NB4 (cell line): ENCODE results near the gene GAS7.

Experiments used
- DNase-seq: peaks from one replicate; pipeline ENCODE4 v3.0.0; 2010; ENCODE audit warnings: low read depth
- H3K4me3 ChIP-seq: one replicate; pipeline ENCODE4 v1.5.1; 2011; ENCODE audit warnings: mild to moderate bottlenecking, low read depth, low read length, moderate library complexity
- MYC ChIP-seq: IDR thresholded peaks from 2 replicates; pipeline ENCODE4 v1.6.1; 2011; ENCODE audit warnings: low read depth, low read length
- POLR2A ChIP-seq: IDR thresholded peaks from 2 replicates; pipeline ENCODE4 v1.6.1; 2011; ENCODE audit warnings: mild to moderate bottlenecking; ENCODE audit not compliant: insufficient read length; ENCODE audit errors: extremely low read depth
- TF ChIP-seq, protein P1 (sequence below): IDR thresholded peaks from one replicate; pipeline ENCODE4 v1.5.1; 2012; ENCODE audit warnings: low read depth, low read length
- TF ChIP-seq, protein P2 (sequence below): IDR thresholded peaks from 2 replicates; pipeline ENCODE4 v1.6.1; 2011; ENCODE audit warnings: low read depth, low read length

GAS7 gene

DNA sequence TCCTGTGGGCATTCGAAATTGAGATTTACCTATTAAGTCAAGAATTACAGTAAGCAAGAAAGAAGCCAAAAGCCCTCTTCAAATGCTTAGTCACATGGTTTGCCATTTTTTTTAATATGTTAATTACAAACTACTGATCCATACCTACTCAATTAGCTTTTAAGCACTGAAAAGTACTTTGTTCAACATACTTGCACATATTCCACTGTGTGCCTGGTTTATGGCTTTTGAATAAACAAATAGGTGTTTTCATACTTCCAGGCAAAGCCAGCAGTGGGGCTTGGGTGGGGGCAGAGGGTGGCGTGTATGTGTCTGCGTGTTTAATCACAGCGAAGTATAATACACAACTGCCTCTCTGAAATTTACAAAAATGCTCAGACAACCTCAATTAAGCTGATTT is 51.4 kb downstream of the GAS7 start:
- H3K4me3 ChIP-seq, result no peak overlapping the region
- no peak for TF ChIP-seq POLR2A
- TF ChIP-seq, protein P1, sequence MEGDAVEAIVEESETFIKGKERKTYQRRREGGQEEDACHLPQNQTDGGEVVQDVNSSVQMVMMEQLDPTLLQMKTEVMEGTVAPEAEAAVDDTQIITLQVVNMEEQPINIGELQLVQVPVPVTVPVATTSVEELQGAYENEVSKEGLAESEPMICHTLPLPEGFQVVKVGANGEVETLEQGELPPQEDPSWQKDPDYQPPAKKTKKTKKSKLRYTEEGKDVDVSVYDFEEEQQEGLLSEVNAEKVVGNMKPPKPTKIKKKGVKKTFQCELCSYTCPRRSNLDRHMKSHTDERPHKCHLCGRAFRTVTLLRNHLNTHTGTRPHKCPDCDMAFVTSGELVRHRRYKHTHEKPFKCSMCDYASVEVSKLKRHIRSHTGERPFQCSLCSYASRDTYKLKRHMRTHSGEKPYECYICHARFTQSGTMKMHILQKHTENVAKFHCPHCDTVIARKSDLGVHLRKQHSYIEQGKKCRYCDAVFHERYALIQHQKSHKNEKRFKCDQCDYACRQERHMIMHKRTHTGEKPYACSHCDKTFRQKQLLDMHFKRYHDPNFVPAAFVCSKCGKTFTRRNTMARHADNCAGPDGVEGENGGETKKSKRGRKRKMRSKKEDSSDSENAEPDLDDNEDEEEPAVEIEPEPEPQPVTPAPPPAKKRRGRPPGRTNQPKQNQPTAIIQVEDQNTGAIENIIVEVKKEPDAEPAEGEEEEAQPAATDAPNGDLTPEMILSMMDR, result no peak
- TF ChIP-seq, protein P2, sequence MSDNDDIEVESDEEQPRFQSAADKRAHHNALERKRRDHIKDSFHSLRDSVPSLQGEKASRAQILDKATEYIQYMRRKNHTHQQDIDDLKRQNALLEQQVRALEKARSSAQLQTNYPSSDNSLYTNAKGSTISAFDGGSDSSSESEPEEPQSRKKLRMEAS, result no peak
- TF ChIP-seq MYC, result no peak
- no peak for DNase-seq

DNA sequence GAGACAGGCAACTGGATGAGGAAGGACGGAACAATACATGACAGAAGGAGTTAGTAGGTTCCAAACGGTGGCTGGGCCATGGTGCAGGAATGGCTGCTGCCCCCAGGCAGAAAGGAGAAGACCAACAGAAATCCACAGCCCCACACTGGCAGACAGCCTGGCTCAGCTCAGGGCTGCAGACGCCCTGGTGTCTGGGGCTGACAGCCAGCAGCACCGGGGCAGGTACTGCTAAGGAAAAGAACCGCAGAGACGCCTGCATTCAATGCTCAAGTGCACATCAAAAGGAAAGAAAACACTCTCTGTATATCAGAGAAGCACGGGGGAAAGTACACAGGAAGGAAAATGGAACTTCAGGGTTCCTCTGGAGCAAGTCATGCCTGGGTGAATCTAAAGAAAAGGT is 53.4 kb downstream of the GAS7 start:
- no peak overlapping the region for H3K4me3 ChIP-seq
- DNase-seq, result no peak
- TF ChIP-seq MYC (no peak), POLR2A (no peak)
- TF ChIP-seq, protein P1, result no peak
- TF ChIP-seq, protein P2, result no peak

DNA sequence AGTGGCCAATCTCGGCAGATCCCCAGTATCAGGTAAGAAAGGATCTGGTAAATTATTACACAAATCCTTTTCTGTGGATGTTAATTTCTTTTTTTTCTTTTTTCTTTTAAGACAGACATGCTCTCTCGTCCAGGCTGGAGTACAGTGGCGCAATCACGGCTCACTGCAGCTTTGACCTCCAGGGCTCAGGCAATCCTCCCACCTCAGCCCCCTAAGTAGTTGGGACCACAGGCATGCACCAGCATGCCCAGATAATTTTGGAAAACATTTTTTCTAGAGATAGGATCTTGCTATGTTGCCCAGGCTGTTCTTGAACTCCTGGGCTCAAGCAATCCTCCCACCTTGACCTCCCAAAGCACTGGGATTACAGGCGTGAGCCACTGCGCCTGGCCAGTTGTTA is 54.0 kb downstream of the GAS7 start:
- DNase-seq, result peak; percentile 49
- TF ChIP-seq MYC (no peak), POLR2A (no peak)
- TF ChIP-seq, protein P1, result no peak
- TF ChIP-seq, protein P2, result no peak
- no peak overlapping the region for H3K4me3 ChIP-seq

DNA sequence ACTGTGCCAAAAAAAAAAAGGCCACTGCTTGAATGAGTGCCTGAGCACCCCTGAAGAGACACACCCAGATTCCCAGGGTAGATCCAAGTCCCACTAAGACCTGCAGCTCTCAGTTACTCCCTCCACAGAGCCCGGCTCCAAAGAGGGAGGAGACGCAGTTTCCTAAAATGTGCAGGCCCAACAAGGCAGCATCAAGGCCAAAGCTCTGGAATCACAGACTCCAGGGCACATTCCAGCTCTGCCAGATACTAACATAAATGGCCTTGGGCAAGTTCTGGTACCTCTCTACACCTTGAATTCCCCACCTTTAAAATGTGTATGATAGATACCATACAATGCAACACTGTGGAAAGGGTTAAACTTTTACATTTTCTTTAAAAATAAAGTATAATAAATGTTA is 57.0 kb downstream of the GAS7 start:
- DNase-seq, result no peak
- H3K4me3 ChIP-seq, result no peak overlapping the region

DNA sequence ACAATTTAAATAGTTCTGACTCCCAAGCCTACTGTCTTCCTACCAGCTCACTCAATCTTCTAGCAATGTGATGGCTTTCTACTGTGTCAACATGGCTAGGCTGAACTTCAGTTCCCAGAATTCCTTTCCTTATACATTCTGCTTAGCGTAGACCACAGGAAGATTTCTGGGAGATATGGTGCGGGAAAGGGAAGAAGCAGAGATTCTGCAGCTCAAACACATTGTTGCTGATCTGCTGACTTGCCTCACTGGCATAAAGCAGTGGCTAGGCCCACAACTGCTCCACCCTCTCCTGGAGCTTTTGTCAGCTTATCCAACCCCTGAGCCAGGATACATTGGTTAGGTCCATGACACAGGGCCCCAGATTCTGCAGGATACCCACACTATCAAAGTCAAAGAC is 58.8 kb downstream of the GAS7 start:
- TF ChIP-seq MYC, result no peak
- TF ChIP-seq, protein P2, result no peak
- DNase-seq, result no peak
- no peak overlapping the region for H3K4me3 ChIP-seq

More for the DNA sequence above, 57.0 kb downstream of the GAS7 start:
- TF ChIP-seq, protein P2, result no peak
- TF ChIP-seq MYC (no peak), POLR2A (no peak)
- TF ChIP-seq, protein P1, result no peak

DNA sequence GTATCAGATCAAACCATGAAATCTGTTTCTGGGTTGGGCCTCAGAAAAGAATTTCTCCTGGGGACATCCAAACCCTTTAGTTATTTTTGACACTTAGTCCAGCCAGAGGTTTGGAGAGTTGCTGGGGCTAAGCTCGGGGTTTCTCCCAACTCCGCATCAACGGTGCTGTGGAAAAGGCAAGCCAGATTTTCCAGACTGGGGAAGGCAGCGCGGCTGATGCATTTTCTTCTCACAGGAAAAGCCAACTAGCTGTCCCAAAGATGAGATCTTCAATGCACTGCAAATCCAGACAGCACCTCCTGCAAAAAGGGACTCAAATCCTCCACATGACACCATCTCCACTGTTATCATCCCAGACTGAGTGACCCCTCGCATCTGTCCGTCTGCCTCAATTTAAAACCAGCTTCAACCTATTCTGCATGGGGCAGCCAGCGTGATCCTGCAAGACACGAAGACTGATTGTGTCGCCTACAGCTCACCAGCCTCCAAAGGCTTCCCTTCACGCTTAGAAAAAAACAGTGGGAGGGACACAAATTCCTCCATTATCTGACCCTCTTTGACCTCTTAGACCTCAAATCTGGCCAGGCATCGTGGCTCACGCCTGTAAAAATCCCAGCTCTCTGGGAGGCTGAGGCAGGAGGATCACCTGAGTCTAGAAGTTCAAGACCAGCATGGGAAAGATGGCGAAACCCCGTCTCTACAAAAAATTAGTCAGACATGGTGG is 62.0 kb downstream of the GAS7 start:
- no peak overlapping the region for H3K4me3 ChIP-seq
- DNase-seq, result no peak
- no peak for TF ChIP-seq POLR2A
- TF ChIP-seq, protein P2, result no peak
- no peak for TF ChIP-seq MYC
- TF ChIP-seq, protein P1, result no peak
